ENCODE measurements around the gene NTN4.

- TF ChIP-seq, protein P1, sequence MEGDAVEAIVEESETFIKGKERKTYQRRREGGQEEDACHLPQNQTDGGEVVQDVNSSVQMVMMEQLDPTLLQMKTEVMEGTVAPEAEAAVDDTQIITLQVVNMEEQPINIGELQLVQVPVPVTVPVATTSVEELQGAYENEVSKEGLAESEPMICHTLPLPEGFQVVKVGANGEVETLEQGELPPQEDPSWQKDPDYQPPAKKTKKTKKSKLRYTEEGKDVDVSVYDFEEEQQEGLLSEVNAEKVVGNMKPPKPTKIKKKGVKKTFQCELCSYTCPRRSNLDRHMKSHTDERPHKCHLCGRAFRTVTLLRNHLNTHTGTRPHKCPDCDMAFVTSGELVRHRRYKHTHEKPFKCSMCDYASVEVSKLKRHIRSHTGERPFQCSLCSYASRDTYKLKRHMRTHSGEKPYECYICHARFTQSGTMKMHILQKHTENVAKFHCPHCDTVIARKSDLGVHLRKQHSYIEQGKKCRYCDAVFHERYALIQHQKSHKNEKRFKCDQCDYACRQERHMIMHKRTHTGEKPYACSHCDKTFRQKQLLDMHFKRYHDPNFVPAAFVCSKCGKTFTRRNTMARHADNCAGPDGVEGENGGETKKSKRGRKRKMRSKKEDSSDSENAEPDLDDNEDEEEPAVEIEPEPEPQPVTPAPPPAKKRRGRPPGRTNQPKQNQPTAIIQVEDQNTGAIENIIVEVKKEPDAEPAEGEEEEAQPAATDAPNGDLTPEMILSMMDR (IDR thresholded peaks at IDR 0.05 in 4 of 5, conservative IDR thresholded peaks at IDR 0.05 in 1 of 5), result no peak
- no peak for TF ChIP-seq POLR2A (IDR thresholded peaks at IDR 0.05)
Observed at GRCh38 chr12:95674631-95675030, 115.9 kb downstream of the NTN4 start.
